ENCODE measurements around the gene KLRB1.

Gene KLRB1

GRCh38 chr12:9607716-9608115 lies at the start of gene KLRB1:
KLRB1 (minus strand) TSS chr12:9607916; CDS start chr12:9607839, 77 bp downstream.
- no peak within 1 kb of the TSS for H3K4me3 ChIP-seq (replicated peaks; ENCODE audit: low read depth, low read length)
- no peak for TF ChIP-seq CTCF (IDR thresholded peaks at IDR 0.05; ENCODE audit: low read length, missing control alignments)
- no peak for DNase-seq (ENCODE audit: low read depth)

GRCh38 chr12:9651265-9651729 lies 43.6 kb upstream of the KLRB1 start:
- TF ChIP-seq CTCF (IDR thresholded peaks at IDR 0.05; ENCODE audit: low read length, missing control alignments) = no peak
- H3K4me3 ChIP-seq (replicated peaks; ENCODE audit: low read depth, low read length) = no peak overlapping the region
- peak; percentile 66 for DNase-seq (ENCODE audit: low read depth)

- no peak for DNase-seq (ENCODE audit: low read depth)
- H3K4me3 ChIP-seq (replicated peaks; ENCODE audit: low read depth, low read length) = no peak overlapping the region
- TF ChIP-seq CTCF (IDR thresholded peaks at IDR 0.05; ENCODE audit: low read length, missing control alignments) = no peak
Observed at GRCh38 chr12:9650151-9650576, 42.4 kb upstream of the KLRB1 start.

GRCh38 chr12:9649532-9649940 lies 41.8 kb upstream of the KLRB1 start:
- H3K4me3 ChIP-seq (replicated peaks; ENCODE audit: low read depth, low read length) = peak overlapping the region; percentile 65
- TF ChIP-seq CTCF (IDR thresholded peaks at IDR 0.05; ENCODE audit: low read length, missing control alignments) = no peak
- no peak for DNase-seq (ENCODE audit: low read depth)

DNA sequence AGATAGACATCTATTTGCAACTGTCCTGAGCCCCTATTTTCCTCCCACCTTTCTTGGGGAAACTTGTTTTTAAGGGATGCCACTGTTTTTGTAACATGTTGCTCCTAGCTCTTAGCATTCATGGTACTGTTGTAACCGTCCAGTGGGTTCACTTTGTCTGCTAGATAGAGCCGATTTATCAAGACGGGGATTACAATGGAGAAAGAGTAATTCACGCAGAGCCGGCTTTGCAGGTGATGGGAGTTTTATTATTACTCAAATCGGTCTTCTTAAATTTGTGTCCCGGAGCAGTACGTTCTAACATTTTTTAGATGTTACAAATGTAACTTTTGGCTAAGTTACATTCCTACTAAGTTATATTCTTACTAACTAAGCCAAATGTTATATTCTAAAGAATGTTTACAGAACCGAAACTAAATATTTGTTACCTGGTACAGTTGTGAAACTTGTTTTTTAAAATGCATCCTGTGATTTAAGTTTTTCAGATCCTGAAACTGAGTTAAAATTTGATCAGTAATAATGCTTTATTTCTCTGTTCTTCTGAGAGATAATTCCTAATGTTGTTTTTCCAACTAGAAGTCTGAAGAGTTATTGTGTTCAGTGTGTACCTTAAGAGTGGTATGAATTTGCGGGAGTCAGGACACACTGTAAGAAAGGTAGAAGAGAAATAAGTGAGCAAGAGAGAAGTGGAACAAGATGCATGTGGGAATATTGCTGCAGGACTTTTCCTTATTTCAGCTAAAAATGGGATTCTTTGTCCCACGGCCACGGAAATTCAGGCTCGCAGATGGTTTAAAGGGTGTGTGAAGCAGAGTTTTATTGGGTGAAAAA lies 41.2 kb upstream of the KLRB1 start:
- DNase-seq (ENCODE audit: low read depth) = no peak
- TF ChIP-seq CTCF (IDR thresholded peaks at IDR 0.05; ENCODE audit: low read length, missing control alignments) = no peak
- H3K4me3 ChIP-seq (replicated peaks; ENCODE audit: low read depth, low read length) = peak overlapping the region; percentile 65

DNA sequence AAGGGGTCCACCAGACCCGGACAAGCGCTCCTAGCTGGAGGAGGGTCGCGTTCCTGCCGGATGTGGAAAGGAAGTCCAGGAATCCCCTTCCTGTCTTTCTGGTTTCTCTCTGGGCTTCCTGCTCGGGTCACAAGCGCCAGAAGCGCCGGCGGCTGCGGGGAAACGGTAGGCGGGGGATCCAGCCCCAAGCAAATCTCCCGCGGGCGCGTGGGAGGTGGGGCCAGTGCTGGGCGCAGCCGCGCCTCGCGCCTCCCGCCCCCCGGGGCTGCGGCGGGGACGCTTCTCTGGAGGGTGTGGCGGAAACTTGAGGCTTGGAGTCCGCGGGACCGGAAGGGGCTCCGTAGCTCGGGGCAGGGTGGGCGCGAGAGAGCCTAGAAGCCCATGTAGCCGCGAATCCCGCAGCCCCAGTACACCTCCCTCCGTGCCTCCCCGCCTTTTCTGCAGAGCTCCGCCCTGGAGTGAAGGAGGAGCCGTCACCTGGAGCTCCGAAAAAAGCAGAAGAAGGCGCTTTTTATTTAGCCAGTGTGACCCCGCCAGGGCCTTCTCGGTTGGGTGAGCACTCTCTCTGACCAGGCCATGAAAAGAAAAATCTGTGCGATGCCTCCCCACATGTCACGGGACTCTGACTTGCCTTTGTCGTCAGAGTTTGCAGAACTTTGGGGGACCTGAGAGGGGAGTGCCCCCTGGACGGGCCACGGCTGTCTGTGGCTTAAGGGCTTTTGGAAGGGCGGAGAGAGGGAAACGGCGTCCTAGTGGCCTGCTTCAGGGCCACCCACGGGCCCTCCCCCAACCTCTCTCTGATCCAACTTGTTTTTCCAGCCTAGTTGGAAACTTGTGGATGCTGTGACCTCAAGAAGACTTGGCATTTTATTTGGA lies 40.3 kb upstream of the KLRB1 start:
- no peak for TF ChIP-seq CTCF (IDR thresholded peaks at IDR 0.05; ENCODE audit: low read length, missing control alignments)
- peak overlapping the region; percentile 65 for H3K4me3 ChIP-seq (replicated peaks; ENCODE audit: low read depth, low read length)
- DNase-seq (ENCODE audit: low read depth) = peak; percentile 74

Data from fibroblast of pulmonary artery (primary cell).